Activated T-helper 1 cell treated with Interleukin-2 at 50 U/mL for 16 hours (primary cell): ENCODE results near the gene BTBD9.

Experiments
- DNase-seq: peaks from one replicate; pipeline ENCODE4 v3.0.0-alpha.2; 2020; ENCODE audit warnings: low read depth

BTBD9 gene

GRCh38 chr6:38480036-38480435 is 159.7 kb downstream of the BTBD9 start:
- no peak for DNase-seq

- no peak for DNase-seq
Observed at GRCh38 chr6:38479331-38479730, 160.4 kb downstream of the BTBD9 start.

GRCh38 chr6:38477680-38478260 is 162.0 kb downstream of the BTBD9 start:
- no peak for DNase-seq

GRCh38 chr6:38476888-38477287 is 162.8 kb downstream of the BTBD9 start:
- no peak for DNase-seq

- DNase-seq, result no peak
Observed at GRCh38 chr6:38476141-38476540, 163.6 kb downstream of the BTBD9 start.

DNA sequence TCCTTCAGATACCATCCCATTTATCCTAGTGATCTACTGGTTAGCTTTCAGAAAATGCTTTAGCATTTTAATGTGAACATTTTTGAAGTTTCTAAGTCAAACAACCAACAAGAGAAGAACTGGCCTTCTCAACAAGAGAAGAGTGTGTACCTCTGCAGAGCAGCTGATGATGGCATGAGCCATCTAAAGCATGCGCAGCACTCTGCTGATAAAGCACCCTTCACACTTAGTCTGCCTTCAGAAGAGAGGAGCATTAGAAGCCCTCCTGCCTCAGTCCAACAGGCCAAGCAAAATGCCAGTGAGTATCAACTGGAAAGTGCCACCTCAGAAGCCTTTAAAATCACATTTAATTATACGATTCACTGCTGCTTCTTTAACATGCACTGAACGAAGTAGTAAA is 169.2 kb downstream of the BTBD9 start:
- DNase-seq, result no peak

GRCh38 chr6:38467566-38467965 is 172.2 kb downstream of the BTBD9 start:
- no peak for DNase-seq

DNA sequence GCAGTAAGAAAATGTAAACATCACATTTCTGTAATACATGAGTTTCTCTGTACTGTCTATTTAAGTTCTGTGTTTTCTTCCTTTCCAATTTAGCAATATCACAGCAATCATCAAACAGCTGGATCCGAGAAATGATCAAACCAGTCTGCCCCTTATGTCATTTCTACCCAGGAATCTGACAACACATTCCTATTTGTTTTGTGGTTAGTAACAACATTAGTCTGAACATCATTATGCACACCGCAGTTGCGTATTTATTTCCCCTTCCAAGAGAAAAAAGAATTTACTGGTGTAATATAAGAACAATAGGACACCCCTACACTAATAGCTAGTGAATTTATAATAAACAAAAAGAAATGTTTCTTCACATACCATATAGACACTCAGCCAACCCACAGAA is 179.5 kb downstream of the BTBD9 start:
- DNase-seq, result no peak

DNA sequence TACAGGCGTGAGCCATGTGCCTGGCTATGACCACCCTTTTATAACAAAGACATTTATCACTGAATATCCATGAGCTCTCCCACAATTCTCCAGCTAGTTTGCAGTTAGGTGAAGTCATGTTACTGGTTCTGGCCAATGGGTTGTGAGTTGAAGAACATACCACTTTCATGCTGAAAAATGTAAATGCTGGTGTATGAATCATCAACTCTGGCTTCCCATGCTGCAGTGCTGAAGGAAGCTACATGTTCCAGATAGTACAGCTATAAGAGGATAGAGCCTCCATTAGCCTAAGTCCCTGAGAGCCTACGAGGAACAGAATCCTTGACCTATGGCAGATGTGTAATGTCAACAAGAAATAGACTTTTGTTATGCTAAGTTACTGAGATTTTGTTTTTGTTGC is 180.4 kb downstream of the BTBD9 start:
- DNase-seq, result no peak

DNA sequence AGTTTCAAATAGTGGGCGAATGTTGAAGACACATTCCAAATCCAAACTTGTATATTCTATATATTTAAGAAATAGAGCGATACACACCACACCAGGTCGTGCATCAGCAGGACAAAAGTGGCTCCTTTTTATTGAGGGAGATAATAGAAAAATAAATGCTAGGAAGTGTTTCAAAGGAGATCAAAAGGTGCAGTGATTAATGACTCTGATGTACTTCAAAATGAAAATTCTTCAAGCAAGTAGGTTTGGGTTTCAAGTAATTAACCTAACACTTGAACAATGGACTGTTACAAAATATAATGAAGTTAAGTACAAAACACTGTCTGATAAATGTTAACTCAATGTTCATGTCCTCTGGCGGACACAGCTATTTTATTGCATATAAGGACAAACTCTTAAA is 185.9 kb downstream of the BTBD9 start:
- no peak for DNase-seq

- no peak for DNase-seq
Observed at GRCh38 chr6:38452816-38453660, 186.7 kb downstream of the BTBD9 start.

DNA sequence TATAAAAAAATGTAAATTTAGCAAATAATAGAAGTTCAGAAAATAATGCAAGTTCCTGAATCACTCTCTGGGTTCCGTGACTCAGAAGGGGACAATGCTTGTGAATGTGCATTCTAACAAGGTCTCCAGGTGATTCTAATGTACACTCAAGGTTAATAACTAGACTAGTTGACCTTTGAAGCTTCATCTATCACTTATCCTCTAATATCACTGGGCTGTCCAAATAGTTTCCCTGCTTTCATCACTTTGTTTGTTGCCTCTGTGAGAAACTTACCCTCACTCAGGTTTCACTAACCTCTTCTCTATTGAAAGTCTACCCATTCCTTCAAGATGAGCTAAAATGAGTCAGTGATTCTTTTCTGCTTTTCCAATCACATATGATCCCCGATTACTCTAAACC is 189.0 kb downstream of the BTBD9 start:
- DNase-seq, result no peak

GRCh38 chr6:38445925-38446324 is 193.8 kb downstream of the BTBD9 start:
- DNase-seq, result no peak

DNA sequence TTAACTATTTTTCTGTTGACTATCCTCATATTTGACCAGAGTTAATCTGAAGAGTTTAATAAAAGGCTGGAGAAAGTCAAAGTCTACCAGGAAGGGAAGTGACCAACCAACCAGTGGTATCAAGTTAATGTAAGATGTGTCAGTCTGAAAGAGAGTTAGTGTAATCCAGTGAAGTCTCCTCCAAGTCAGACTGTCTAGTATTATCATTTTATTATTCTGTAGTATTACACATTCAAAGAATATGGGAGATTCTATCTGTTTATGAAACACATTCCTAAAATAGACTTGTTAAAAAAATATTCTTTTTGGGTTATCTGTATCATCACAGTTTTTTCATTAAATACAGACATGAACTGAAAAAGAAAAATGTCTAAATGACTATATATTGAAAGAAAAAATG is 194.4 kb downstream of the BTBD9 start:
- no peak for DNase-seq

DNA sequence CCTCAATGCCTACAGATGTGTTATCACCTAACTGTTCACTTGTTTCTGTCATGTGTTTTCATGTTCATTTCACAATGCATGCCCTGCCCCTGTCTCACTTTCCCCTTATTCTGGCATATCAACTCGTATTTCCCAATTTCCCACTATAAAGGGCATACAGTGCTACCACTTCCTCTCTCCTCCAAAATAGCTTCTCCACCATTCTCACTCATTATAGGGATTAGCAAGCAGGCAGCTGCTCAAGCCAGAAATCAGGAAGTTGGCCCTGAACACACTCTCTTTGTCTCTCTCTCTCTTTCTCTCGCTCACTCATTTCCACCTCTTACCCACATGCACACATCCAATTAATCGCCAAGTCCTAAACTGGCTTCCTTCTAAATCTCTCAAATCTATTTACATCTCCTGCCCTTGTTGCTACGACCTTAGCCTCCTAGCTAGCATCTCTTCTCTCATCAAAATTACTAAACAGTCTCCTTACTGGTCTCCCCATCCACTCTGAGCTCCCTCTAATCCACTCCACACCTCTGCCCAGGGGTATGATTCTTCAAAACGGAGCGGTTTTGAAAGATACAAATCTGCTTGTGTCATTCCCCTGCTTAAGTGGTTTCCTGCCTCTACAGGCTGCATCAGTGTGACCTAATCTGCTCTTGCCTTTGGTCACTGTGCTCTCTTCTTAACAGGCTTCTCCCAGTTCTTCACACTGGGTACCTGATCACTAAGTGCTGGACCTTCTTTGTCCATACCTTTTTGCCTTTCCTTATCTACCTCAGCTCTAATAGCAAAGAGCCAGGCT is 196.2 kb downstream of the BTBD9 start:
- DNase-seq, result no peak

GRCh38 chr6:38438097-38438496 is 201.6 kb downstream of the BTBD9 start:
- DNase-seq, result no peak

DNA sequence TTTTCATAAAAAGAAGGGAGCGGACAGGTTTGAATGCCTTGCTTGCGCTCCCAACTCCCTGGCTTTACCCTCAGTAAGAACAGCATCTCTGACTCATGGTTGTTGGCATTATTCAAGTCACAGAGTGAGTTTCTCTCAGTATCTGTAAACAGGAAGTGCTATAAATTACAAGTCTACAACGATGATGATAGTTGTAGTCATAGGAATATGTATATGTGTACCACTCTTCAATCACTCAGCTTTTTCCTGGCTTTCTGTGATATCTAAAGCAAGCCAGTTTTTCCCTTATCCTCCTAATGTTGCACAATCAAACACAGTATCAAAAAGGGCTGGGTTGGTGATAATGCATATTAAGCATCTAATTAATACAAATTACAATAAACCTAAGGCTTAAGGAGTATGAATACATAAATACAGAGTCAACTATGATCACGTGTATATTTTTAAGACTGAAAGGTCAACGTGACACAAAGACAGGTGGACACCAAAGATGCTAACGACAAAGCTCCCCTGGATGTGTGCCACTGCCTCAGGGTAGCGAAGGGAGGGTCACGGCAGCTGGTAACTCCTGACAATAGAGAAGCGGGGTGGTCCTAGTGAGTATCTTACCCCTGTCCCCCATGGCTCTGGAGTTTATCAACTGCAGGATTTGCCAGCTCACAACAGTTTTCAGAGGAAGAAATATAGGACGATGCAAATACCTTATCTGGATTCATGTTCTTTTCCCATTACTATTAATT is 202.8 kb downstream of the BTBD9 start:
- DNase-seq, result no peak

DNA sequence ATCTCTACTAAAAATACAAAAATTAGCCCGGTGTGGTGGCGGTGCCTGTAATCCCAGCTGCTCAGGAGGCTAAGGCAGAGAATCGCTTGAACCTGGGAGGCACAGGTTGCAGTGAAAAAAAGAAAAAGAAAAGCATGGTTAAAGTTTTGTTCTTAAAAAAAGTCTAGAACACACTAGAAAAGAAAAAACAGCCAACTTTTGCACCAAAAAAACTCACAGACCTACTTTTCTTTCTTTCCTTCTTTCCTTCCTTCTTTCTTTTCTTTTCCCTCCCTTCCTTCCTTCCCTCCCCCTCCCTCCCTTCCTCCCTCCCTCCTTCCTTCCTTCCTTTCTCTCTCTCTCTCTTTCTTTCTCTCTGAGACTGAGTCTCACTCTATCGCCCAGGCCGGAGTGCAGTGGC is 204.4 kb downstream of the BTBD9 start:
- no peak for DNase-seq

- no peak for DNase-seq
Observed at GRCh38 chr6:38434051-38434450, 205.7 kb downstream of the BTBD9 start.

DNA sequence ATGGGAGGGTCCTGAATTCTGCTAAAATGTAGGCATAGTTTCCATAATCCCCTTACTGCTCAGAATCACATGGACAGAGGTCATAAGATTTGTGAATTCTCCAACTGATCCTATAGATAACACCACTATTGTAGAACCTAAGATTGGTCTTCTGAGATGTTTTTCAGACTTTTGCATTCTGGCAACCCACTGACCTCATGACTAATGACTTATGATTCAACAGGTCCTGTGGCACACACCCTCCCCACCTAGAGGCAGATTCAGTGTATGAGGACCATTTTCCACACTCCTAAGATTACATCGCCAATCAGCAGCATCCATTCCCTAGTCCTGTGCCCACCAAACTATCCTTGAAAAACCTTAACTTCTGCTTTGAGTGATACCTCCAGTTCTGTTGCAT is 207.2 kb downstream of the BTBD9 start:
- DNase-seq, result no peak

GRCh38 chr6:38432079-38432478 is 207.7 kb downstream of the BTBD9 start:
- no peak for DNase-seq

DNA sequence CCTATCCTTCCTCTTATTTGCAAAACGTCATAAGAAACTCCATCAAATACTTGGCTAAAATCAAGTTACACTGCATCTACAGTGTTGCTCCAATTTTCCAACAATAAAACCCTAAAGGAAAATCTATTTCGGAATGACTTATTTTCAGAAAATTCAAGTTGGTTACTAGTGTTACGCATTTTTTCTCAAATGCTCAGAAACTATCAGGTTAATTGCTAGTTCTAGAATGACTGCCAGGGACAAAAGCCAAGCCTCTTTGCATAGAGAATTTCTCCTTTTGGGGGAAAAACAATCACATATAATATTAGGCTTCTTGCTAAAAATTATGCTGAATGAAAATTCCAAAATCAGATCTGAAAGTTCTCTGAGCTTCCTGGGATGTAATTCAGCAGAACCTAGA is 210.2 kb downstream of the BTBD9 start:
- DNase-seq, result no peak
